Mucosa of descending colon (tissue), 3 donors: ENCODE results near the gene PREB. TPM values are rescaled to one million over a fixed set of nuclear protein-coding genes. Genes with fewer than 3 reads are reported as not detected.

ENCODE experiments used
- ATAC-seq: fragments of 200-7000 bp; cut with Tn5 transposase; one replicate; pipeline ENCODE4 v1.9.1; 2020; ENCODE audit warnings: mild to moderate bottlenecking, moderate library complexity
- DNase-seq, 3 donors: peaks; one replicate each; pipeline ENCODE4 v3.0.0-alpha.2; 2020
- H3K36me3 ChIP-seq: fragments of 200-600 bp; one replicate; pipeline ENCODE4 v1.8.0; 2021; ENCODE audit warnings: low read depth, mild to moderate bottlenecking
- H3K4me1 ChIP-seq: fragments of 200-600 bp; one replicate; pipeline ENCODE4 v1.8.0; 2021; ENCODE audit warnings: low read depth, mild to moderate bottlenecking
- H3K4me3 ChIP-seq: fragments of 200-600 bp; one replicate; pipeline ENCODE4 v1.8.0; 2021; ENCODE audit warnings: mild to moderate bottlenecking
- H3K9me3 ChIP-seq: fragments of 200-600 bp; one replicate; pipeline ENCODE4 v1.8.0; 2021; ENCODE audit warnings: mild to moderate bottlenecking
- CTCF ChIP-seq: fragments of 200-600 bp; IDR thresholded peaks from one replicate; pipeline ENCODE4 v1.8.0; 2022; ENCODE audit warnings: antibody characterized with exemption, mild to moderate bottlenecking
- intact Hi-C, 2 donors: fragments of 100-400 bp; cut with DNase I in 1 of 2; cut with micrococcal nuclease in 1 of 2; formaldehyde crosslinking; loops; one replicate each; pipeline versions ENCODE4 v1.11.0 to v1.11.1; 2022; cut with DNase I, micrococcal nuclease
- total RNA-seq, 3 donors: library from RNA; stranded (reverse); fragmentation: NEBNext Ultra II Directional in 2 of 3; extraction: Animal tissue kit (Norgen Biotek cat#: 25700) in 2 of 3; gene quantifications; one replicate each; pipeline versions ENCODE4 v1.2.1 to v1.2.4, GENCODE V29; 2021 to 2023
- donor health status: DM: no; HTN: no; CAD: no; lungs with moderate emphysema.
- donor health status: DM: no; HTN: no; CAD: no.
- donor health status: DM: no; HTN: yes; CAD: no.

The PREB gene
- total RNA-seq, 3 donors from 2014 or later: 32.8 to 47.0 (median 45.0) TPM

GRCh38 chr2:27134781-27135477 lies 493 bp upstream of the PREB start:
- intact Hi-C loops: no loop called here
- no peak for TF ChIP-seq CTCF
- no peak for ATAC-seq

GRCh38 chr2:27133195-27133875 lies 1.1 kb downstream of the PREB start:
- DNase-seq (peak in 1 of 3 donors; percentile 21), ATAC-seq (no peak)
- Histone ChIP-seq H3K4me1 (peaks cover 9% of the 10 kb centered on the region), H3K4me3 (no peak overlapping the region), H3K36me3 (no peaks in the 10 kb centered on the region), H3K9me3 (no peaks in the 10 kb centered on the region)
- intact Hi-C loops: no loop called here
- no peak for TF ChIP-seq CTCF

More at GRCh38 chr2:27134781-27135477, 493 bp upstream of the PREB start:
- peaks cover 9% of the 10 kb centered on the region for H3K4me1 ChIP-seq
- H3K36me3 ChIP-seq: no peaks in the 10 kb centered on the region
- no peak for DNase-seq
- no peak overlapping the region for H3K4me3 ChIP-seq
- no peaks in the 10 kb centered on the region for H3K9me3 ChIP-seq

DNA sequence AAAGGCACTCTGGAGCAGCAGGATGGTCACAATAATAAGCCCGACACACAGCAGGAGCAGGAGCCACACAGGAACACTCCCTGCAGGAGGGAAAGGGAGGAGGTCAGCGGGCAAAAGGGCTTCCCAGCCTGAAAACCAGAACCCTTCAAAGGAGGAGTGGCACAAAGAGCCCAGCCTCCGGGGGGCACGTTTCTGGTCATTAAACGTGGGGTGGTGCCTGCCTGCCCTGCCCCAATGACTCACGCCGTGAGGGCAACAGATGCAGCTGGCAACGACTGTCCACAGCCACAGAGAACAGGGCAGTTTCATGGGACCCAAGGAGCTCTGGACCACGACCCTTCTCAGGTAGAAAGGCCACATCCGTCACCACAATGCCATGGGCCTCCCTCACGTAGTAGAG lies 3.0 kb downstream of the PREB start:
- no peaks in the 10 kb centered on the region for H3K9me3 ChIP-seq
- ATAC-seq (no peak), DNase-seq (no peak)
- H3K36me3 ChIP-seq: no peaks in the 10 kb centered on the region
- no peak for TF ChIP-seq CTCF
- peaks cover 9% of the 10 kb centered on the region for H3K4me1 ChIP-seq
- H3K4me3 ChIP-seq: no peak overlapping the region
- intact Hi-C loops: no loop called here

GRCh38 chr2:27130396-27130795 lies 4.0 kb downstream of the PREB start:
- DNase-seq (no peak), ATAC-seq (no peak)
- peaks cover 9% of the 10 kb centered on the region for H3K4me1 ChIP-seq
- no peaks in the 10 kb centered on the region for H3K9me3 ChIP-seq
- TF ChIP-seq CTCF: no peak
- no peaks in the 10 kb centered on the region for H3K36me3 ChIP-seq
- H3K4me3 ChIP-seq: no peak overlapping the region
- intact Hi-C loops: no loop called here

DNA sequence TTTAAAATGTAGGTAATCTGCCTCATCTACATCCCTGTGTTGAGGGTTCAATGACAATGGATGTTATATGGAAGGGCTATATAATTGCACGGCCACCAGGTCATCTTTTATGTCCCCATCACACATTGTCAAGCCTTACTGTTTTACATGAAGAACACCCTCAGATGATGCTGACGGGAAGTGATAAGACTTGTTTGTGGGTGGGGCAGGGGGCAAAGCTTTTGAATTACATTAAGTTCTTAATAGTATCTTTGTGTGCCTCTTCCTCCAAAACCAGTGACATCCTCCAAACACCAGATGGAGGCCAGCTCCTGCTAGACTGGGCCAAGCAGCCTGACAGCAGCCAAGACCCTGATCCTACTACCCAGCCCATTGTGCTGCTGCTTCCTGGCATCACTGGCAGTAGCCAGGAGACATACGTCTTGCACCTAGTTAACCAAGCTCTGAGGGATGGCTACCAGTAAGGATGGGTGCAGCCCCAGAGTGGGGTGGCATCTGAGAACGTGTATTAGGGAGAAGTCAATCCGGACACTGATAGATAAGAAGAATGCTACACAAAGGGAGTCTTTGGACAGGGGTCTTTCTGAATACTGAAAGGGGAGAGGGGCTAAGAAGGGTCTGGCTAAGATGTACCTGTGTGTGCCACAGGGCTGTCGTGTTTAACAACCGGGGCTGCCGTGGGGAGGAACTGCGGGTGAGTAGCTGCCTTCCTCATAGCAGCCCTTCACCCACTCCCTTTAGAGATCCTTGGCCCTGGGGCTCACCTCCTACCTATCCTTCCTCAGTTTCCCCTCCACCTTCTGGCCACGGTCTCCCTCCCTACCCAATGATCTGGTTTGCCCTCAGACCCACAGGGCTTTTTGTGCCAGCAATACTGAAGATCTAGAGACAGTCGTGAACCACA lies 5.5 kb downstream of the PREB start:
- no peaks in the 10 kb centered on the region for H3K9me3 ChIP-seq
- no peak overlapping the region for H3K4me3 ChIP-seq
- DNase-seq (no peak), ATAC-seq (no peak)
- H3K4me1 ChIP-seq: peaks cover 9% of the 10 kb centered on the region
- intact Hi-C loops: no loop called here
- TF ChIP-seq CTCF: no peak
- no peaks in the 10 kb centered on the region for H3K36me3 ChIP-seq
